GM10847 (cell line): ENCODE data around the gene METTL14.
A peak's percentile ranks its signal among the peaks of the same experiment; 100 is the strongest.

Experiments
- POLR2A ChIP-seq: IDR thresholded peaks from 2 replicates; pipeline ENCODE4 v1.6.1; 2011; ENCODE audit not compliant: insufficient read length; ENCODE audit errors: extremely low read depth

Gene METTL14

GRCh38 chr4:118684873-118685811 lies at the start of gene METTL14:
TSS of gene METTL14 (plus strand) at chr4:118685392. CDS start at chr4:118685535, 143 bp downstream.
- peak; percentile 72 for TF ChIP-seq POLR2A

- no peak for TF ChIP-seq POLR2A
Observed at GRCh38 chr4:118676128-118676527, 9.1 kb upstream of the METTL14 start.

GRCh38 chr4:118680808-118681207 lies 4.4 kb upstream of the METTL14 start:
- TF ChIP-seq POLR2A: no peak

- no peak for TF ChIP-seq POLR2A
Observed at GRCh38 chr4:118682928-118683327, 2.3 kb upstream of the METTL14 start.

- no peak for TF ChIP-seq POLR2A
Observed at GRCh38 chr4:118683513-118683912, 1.7 kb upstream of the METTL14 start.

GRCh38 chr4:118703118-118703517 lies 17.9 kb downstream of the METTL14 start:
- no peak for TF ChIP-seq POLR2A

GRCh38 chr4:118711052-118711451 lies 25.9 kb downstream of the METTL14 start:
- TF ChIP-seq POLR2A: no peak

GRCh38 chr4:118712872-118713271 lies 27.7 kb downstream of the METTL14 start:
- TF ChIP-seq POLR2A: no peak

GRCh38 chr4:118714682-118715081 lies 29.5 kb downstream of the METTL14 start:
- no peak for TF ChIP-seq POLR2A

- TF ChIP-seq POLR2A: no peak
Observed at GRCh38 chr4:118716304-118716703, 31.1 kb downstream of the METTL14 start.

GRCh38 chr4:118718511-118719170 lies 33.4 kb downstream of the METTL14 start:
- no peak for TF ChIP-seq POLR2A

GRCh38 chr4:118721752-118722151 lies 36.6 kb downstream of the METTL14 start:
- no peak for TF ChIP-seq POLR2A

GRCh38 chr4:118723369-118723768 lies 38.2 kb downstream of the METTL14 start:
- TF ChIP-seq POLR2A: no peak

- no peak for TF ChIP-seq POLR2A
Observed at GRCh38 chr4:118727360-118727759, 42.2 kb downstream of the METTL14 start.

GRCh38 chr4:118729287-118730286 lies 44.4 kb downstream of the METTL14 start:
- TF ChIP-seq POLR2A: no peak
